Muscle layer of colon (tissue), 2 donors: Measurements from ENCODE around the gene EGFR.

Source experiments
- H3K27ac ChIP-seq: one replicate; pipeline ENCODE4 v1.7.0; 2013; ENCODE audit warnings: low read depth, mild to moderate bottlenecking, low read length, moderate library complexity
- H3K27me3 ChIP-seq, 2 donors: one replicate each; pipeline ENCODE4 v1.7.0; 2013; ENCODE audit warnings: low read length in 2 of 2, mild to moderate bottlenecking in 2 of 2; ENCODE audit not compliant: insufficient read depth in 2 of 2, control insufficient read depth in 1 of 2
- H3K36me3 ChIP-seq: one replicate; pipeline ENCODE4 v1.7.0; 2013; ENCODE audit warnings: mild to moderate bottlenecking, low read length; ENCODE audit not compliant: insufficient read depth
- H3K4me1 ChIP-seq: one replicate; pipeline ENCODE4 v1.7.0; 2013; ENCODE audit warnings: mild to moderate bottlenecking, low read length; ENCODE audit not compliant: insufficient read depth
- H3K4me3 ChIP-seq, 2 donors: one replicate each; pipeline ENCODE4 v1.7.0; 2013; ENCODE audit warnings: low read length in 2 of 2, low read depth in 1 of 2, mild to moderate bottlenecking in 1 of 2, moderate library complexity in 1 of 2
- H3K9ac ChIP-seq: one replicate; pipeline ENCODE4 v1.7.0; 2013; ENCODE audit warnings: low read length
- H3K9me3 ChIP-seq: one replicate; pipeline ENCODE4 v1.7.0; 2013; ENCODE audit warnings: mild to moderate bottlenecking, low read length
- donor health status: abdominal sarcoma.
- donor health status: Adenocarcinoma of cecum.

Gene EGFR

DNA sequence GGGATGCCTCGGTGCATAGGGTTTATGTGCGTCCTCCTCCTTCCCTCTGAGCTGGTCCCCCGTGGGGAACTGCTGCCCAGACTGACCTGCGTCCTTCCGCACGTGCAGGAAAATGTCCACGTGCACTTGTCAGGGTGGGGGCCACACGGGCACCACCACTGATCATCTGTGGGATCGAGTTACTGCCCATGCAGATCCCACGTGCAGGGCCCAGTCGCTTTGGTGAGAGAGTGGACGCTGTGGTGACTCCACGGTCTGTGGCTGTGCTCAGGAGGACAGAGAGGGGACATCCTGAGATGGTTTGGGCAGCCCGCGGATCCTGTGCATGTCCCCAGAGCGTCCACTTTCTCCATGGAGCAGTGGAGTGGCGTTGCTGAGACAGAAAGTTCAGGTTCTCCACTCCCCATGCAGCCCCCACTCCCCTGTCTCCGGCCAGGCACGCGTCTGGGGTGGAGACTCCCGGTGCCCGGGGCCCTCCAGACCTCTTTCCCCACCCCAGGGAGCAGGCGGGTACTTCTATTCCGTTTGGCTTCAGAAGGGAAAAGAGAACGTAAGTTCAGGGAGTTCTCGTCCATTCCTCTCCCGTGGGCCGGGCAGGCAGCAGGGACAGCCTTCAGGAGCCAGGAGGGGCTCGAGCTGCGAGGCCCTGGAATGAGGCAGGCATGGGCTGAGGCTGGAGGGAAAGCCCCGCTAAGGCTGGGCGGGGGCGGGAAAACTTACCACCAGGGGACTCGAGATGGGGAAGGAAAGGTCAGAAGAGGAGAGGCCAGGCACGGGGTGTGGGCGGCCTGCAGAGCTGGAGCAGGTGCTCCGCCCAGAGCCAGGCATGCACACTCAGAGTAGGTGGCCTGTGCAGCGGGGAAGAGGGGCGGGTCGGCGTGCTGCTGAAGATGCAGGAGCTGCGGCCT, 59.9 kb downstream of the EGFR start:
- H3K27ac ChIP-seq, result no peak overlapping the region
- H3K36me3 ChIP-seq, result no peaks in the 10 kb centered on the region
- no peak overlapping the region for H3K4me3 ChIP-seq
- H3K9ac ChIP-seq, result no peak overlapping the region
- H3K9me3 ChIP-seq, result no peaks in the 10 kb centered on the region
- no peaks in the 10 kb centered on the region for H3K27me3 ChIP-seq
- H3K4me1 ChIP-seq, result peaks cover 55% of the 10 kb centered on the region

DNA sequence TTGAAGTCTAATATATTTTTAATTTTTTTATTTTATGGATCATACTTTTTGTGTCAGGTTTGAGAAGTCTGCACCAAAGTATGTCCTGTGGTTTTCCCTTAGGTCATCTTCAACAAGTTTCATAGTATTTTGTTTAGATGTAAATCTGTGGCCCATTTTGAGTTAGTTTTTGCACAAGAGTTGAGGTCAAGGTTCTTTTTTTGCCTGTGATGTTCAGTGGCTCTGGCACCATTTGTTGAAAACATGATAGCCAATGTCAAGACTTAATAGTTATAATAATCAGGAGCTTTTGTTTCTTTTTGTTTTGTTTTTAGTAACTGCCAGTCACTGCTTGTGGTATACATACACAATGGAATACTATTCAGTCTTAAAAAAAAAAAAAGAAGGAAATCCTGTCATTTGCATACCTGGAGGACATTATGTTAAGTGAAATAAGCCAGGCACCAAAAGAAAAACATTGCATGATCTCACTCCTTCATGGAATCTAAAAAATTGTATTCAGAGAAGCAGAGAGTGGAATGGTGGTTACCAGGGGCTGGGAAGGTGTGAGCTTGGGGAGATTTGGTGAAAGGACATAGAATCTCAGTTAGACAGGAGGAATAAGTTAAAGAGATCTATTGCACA, 61.3 kb downstream of the EGFR start:
- H3K4me1 ChIP-seq, result peaks cover 45% of the 10 kb centered on the region
- H3K9ac ChIP-seq, result no peak overlapping the region
- no peak overlapping the region for H3K27ac ChIP-seq
- H3K27me3 ChIP-seq, result no peaks in the 10 kb centered on the region
- H3K4me3 ChIP-seq, result no peak overlapping the region
- no peaks in the 10 kb centered on the region for H3K36me3 ChIP-seq
- H3K9me3 ChIP-seq, result no peaks in the 10 kb centered on the region

DNA sequence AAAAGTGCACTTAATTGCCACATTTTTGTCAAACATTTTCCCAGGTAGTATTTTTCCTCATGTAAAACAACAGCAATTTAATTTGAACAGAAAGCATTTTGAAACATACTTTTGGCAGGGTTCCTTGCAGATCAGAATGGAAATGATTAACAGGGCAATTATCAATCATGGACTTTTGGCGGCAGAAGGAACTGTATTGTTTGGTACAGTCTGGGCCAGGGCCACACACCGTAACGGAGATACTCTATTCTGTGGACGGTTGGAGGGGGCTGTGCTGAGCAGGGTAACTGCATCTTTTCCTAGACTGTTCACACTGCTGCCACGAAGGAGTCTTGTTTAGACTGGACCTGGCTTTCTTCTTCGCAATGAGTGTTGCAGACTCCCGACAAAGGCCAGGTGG, 62.3 kb downstream of the EGFR start:
- H3K27ac ChIP-seq, result peak overlapping the region; percentile 53
- H3K27me3 ChIP-seq, result no peaks in the 10 kb centered on the region
- H3K9ac ChIP-seq, result no peak overlapping the region
- H3K36me3 ChIP-seq, result no peaks in the 10 kb centered on the region
- peaks cover 44% of the 10 kb centered on the region for H3K4me1 ChIP-seq
- no peaks in the 10 kb centered on the region for H3K9me3 ChIP-seq
- no peak overlapping the region for H3K4me3 ChIP-seq

DNA sequence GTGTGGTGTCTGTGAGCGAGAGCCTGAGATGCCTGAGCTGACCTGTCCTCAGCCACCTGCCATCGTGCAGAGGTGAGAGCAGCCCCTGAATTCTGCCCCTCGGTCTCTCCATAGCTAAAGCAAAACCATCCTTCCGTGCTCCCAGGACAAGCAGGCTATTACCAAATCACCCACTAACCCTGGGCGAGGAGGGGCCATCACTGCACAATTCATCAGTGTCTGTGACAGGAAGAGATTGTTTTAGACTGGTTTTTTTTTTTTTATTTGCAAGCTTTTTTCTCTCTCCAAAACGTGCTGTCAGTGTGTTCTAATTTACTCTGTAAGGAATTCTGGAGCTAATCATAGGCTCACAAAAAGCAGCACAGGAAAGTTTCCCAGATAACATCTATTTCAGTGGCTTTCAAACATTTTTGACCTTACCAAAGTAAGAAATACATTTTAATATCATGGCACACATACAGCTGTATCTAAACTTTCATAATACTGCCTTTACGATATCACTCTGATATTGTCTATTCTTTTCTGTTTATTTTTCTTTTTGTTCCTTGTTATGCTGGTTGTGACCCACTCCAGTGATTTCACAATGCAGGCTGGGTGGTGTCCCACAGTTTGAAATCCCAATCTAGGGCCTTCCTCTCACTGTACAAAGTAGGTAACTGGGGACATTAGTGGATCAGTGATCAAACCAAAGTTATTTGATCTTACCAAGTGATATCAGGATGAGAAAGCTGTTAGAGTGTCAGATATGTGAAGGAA, 62.8 kb downstream of the EGFR start:
- H3K27ac ChIP-seq, result peak overlapping the region; percentile 53
- H3K9me3 ChIP-seq, result no peaks in the 10 kb centered on the region
- no peaks in the 10 kb centered on the region for H3K27me3 ChIP-seq
- H3K4me1 ChIP-seq, result peaks cover 47% of the 10 kb centered on the region
- no peaks in the 10 kb centered on the region for H3K36me3 ChIP-seq
- no peak overlapping the region for H3K9ac ChIP-seq
- no peak overlapping the region for H3K4me3 ChIP-seq

- H3K27me3 ChIP-seq, result no peaks in the 10 kb centered on the region
- no peaks in the 10 kb centered on the region for H3K36me3 ChIP-seq
- H3K4me3 ChIP-seq, result no peak overlapping the region
- no peak overlapping the region for H3K9ac ChIP-seq
- no peaks in the 10 kb centered on the region for H3K9me3 ChIP-seq
- H3K4me1 ChIP-seq, result peaks cover 47% of the 10 kb centered on the region
- H3K27ac ChIP-seq, result no peak overlapping the region
These were observed 63.4 kb downstream of the EGFR start for GRCh38 chr7:55082228-55082603.

GRCh38 chr7:55083206-55083605, 64.4 kb downstream of the EGFR start:
- Histone ChIP-seq H3K4me1 (peaks cover 50% of the 10 kb centered on the region), H3K9me3 (no peaks in the 10 kb centered on the region), H3K27me3 (no peaks in the 10 kb centered on the region), H3K9ac (no peak overlapping the region), H3K4me3 (no peak overlapping the region), H3K27ac (no peak overlapping the region), H3K36me3 (no peaks in the 10 kb centered on the region)

- peaks cover 50% of the 10 kb centered on the region for H3K4me1 ChIP-seq
- no peak overlapping the region for H3K27ac ChIP-seq
- H3K27me3 ChIP-seq, result no peaks in the 10 kb centered on the region
- H3K36me3 ChIP-seq, result no peaks in the 10 kb centered on the region
- H3K9ac ChIP-seq, result no peak overlapping the region
- no peak overlapping the region for H3K4me3 ChIP-seq
- no peaks in the 10 kb centered on the region for H3K9me3 ChIP-seq
These were observed 65.5 kb downstream of the EGFR start for GRCh38 chr7:55084307-55084706.

DNA sequence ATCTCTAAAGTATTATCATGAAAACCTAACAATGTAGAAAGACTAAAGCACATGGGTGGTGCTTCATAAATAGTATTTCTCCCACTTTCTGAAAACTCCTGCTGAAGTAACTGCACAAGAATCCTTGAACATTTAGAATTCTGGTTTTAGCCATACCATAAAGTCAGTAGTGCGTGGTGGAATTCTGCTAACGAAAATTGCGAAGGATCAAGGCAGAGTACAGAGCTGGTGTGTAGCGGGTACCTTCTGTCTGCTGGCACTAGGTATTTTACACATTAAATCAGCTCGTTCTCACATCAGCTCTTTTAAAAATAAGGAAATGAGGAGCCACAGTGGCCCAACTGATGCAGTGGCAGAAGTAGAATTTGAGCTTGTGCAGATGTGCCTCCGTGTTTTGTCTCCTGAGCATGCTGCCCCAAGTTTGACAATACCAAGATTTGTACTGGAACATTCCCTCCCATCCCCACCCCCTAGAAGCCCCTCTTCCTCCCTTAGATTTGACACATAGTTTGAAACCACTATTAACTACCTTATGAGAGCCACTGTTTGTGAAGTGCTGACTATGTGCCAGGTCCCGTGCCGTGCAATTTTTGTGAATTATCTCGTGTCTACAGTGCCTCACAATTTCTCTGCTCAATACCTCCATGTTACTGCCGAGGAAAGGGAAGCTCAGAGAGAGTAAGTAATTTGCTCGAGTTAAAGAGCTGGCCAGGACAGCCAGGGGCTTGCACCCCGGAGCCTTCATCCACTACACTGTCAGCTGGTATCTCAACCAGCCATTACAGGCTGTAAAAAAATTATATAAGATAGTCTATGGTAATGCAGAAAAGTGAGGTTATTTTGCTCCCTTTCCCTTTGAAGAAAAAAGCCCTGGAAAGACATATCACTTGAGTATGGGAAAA, 66.9 kb downstream of the EGFR start:
- no peaks in the 10 kb centered on the region for H3K36me3 ChIP-seq
- H3K4me3 ChIP-seq, result peak overlapping the region; percentile 2 to 42
- H3K4me1 ChIP-seq, result peaks cover 50% of the 10 kb centered on the region
- no peak overlapping the region for H3K9ac ChIP-seq
- no peaks in the 10 kb centered on the region for H3K27me3 ChIP-seq
- no peaks in the 10 kb centered on the region for H3K9me3 ChIP-seq
- H3K27ac ChIP-seq, result no peak overlapping the region

GRCh38 chr7:55086413-55087201, 67.8 kb downstream of the EGFR start:
- H3K27ac ChIP-seq, result peak overlapping the region; percentile 80
- H3K4me3 ChIP-seq, result peak overlapping the region; percentile 2 to 42
- peaks cover 43% of the 10 kb centered on the region for H3K4me1 ChIP-seq
- H3K9ac ChIP-seq, result peak overlapping the region; percentile 0
- no peaks in the 10 kb centered on the region for H3K27me3 ChIP-seq
- H3K36me3 ChIP-seq, result no peaks in the 10 kb centered on the region
- no peaks in the 10 kb centered on the region for H3K9me3 ChIP-seq

GRCh38 chr7:55087521-55087961, 68.7 kb downstream of the EGFR start:
- Histone ChIP-seq H3K4me1 (peaks cover 41% of the 10 kb centered on the region), H3K36me3 (no peaks in the 10 kb centered on the region), H3K9ac (no peak overlapping the region), H3K9me3 (no peaks in the 10 kb centered on the region), H3K27me3 (no peaks in the 10 kb centered on the region), H3K4me3 (no peak overlapping the region), H3K27ac (peak overlapping the region; percentile 80)
